HepG2 (cell line): ENCODE measurements around the gene SEC31A. TPM values are rescaled to one million over a fixed set of nuclear protein-coding genes. Genes with fewer than 3 reads are reported as not detected.

Experiments
- AHR ChIP-seq: IDR thresholded peaks from 2 replicates; pipeline ENCODE4 v1.6.1; 2018; ENCODE audit warnings: missing genetic modification reagents, missing compliant biosample characterization
- ARNT ChIP-seq: fragments of 450-650 bp; IDR thresholded peaks from 2 replicates; pipeline ENCODE4 v1.6.1; 2017
- CENPX ChIP-seq: sonication (generic); formaldehyde crosslinking; IDR thresholded peaks from 2 replicates; pipeline ENCODE4 v1.9.0; 2021; ENCODE audit warnings: mild to moderate bottlenecking, missing genetic modification reagents, moderate library complexity
- EP300 ChIP-seq, 3 experiments: sonication (generic) in 1 of 3; formaldehyde crosslinking in 1 of 3; IDR thresholded peaks; 2 replicates each; pipeline versions ENCODE4 v1.5.1 to v1.6.1; 2011 to 2020; ENCODE audit warnings: low read depth in 2 of 3, low read length in 2 of 3, borderline replicate concordance in 1 of 3, improper control_type of control experiment in 1 of 3, mild to moderate bottlenecking in 1 of 3, missing genetic modification reagents in 1 of 3, moderate library complexity in 1 of 3
- HDAC6 ChIP-seq: fragments of 200-600 bp; sonication (generic); IDR thresholded peaks from 2 replicates; pipeline ENCODE4 v1.7.0; 2017; ENCODE audit warnings: mild to moderate bottlenecking, antibody characterized with exemption, low read length, low read depth
- HMG20A ChIP-seq: IDR thresholded peaks from 2 replicates; pipeline ENCODE4 v1.6.1; 2016; ENCODE audit warnings: borderline replicate concordance
- NFRKB ChIP-seq: fragments of 450-650 bp; IDR thresholded peaks from 2 replicates; pipeline ENCODE4 v1.6.1; 2017
- POLR2A ChIP-seq, 2 experiments: IDR thresholded peaks; 2 replicates each; pipeline ENCODE4 v1.6.1; 2011; ENCODE audit warnings: low read depth in 2 of 2, low read length in 2 of 2, mild to moderate bottlenecking in 1 of 2, moderate library complexity in 1 of 2; ENCODE audit not compliant: insufficient read depth in 1 of 2
- SRY ChIP-seq: sonication (generic); formaldehyde crosslinking; IDR thresholded peaks from 2 replicates; pipeline ENCODE4 v1.8.0; 2022; ENCODE audit warnings: mild to moderate bottlenecking, missing genetic modification reagents
- TEAD3 ChIP-seq: optimal IDR thresholded peaks from 2 replicates; pipeline ENCODE3; 2016; ENCODE audit warnings: borderline replicate concordance
- ZNF101 ChIP-seq: sonication (generic); formaldehyde crosslinking; IDR thresholded peaks from 2 replicates; pipeline ENCODE4 v1.4.0; 2020; ENCODE audit warnings: mild to moderate bottlenecking, low read depth, missing genetic modification reagents, borderline replicate concordance
- ZNF264 ChIP-seq: sonication (generic); formaldehyde crosslinking; IDR thresholded peaks from 2 replicates; pipeline ENCODE4 v1.4.0; 2020; ENCODE audit warnings: missing genetic modification reagents
- ZNF367 ChIP-seq: sonication (generic); formaldehyde crosslinking; IDR thresholded peaks from 2 replicates; pipeline ENCODE4 v1.4.0; 2020; ENCODE audit warnings: missing genetic modification reagents, borderline replicate concordance
- ZNF441 ChIP-seq: sonication (generic); formaldehyde crosslinking; IDR thresholded peaks from 2 replicates; pipeline ENCODE4 v1.7.0; 2021; ENCODE audit warnings: missing genetic modification reagents, borderline replicate concordance
- ZSCAN25 ChIP-seq: sonication (generic); formaldehyde crosslinking; IDR thresholded peaks from 2 replicates; pipeline ENCODE4 v1.8.0; 2022; ENCODE audit warnings: mild to moderate bottlenecking, missing genetic modification reagents
- polyA plus RNA-seq, 8 experiments: library from polyadenylated mRNA; depleted of rRNA in 3 of 8; stranded (reverse) in 7 of 8; unstranded in 1 of 8; fragments of >200 nt; fragmentation: Illumina TruSeq in 4 of 8; extraction: Trizol in 4 of 8; gene quantifications; 2 replicates each; pipeline versions ENCODE4 v1.2.1 to v1.2.3, GENCODE V29; 2011 to 2016; ENCODE audit warnings: low read depth in 4 of 8, missing spikeins in 1 of 8, mixed read lengths in 1 of 8; ENCODE audit not compliant: insufficient read depth in 1 of 8
- total RNA-seq, 5 experiments: library from RNA; depleted of rRNA; stranded (reverse); fragments of >200 nt; fragmentation: Illumina TruSeq; extraction: Trizol; gene quantifications; 2 replicates each; pipeline ENCODE4 v1.2.3, GENCODE V29; 2016; ENCODE audit warnings: low read depth in 1 of 5
- TF ChIP-seq, protein P1 (sequence below): sonication (generic); formaldehyde crosslinking; IDR thresholded peaks from 2 replicates; pipeline ENCODE4 v1.4.0; 2020; ENCODE audit warnings: missing genetic modification reagents, mild to moderate bottlenecking, borderline replicate concordance
- TF ChIP-seq, protein P2 (sequence below): sonication (generic); formaldehyde crosslinking; IDR thresholded peaks from 2 replicates; pipeline ENCODE4 v1.4.0; 2020; ENCODE audit warnings: missing genetic modification reagents, mild to moderate bottlenecking, borderline replicate concordance
- TF ChIP-seq, protein P3 (sequence below): sonication (generic); formaldehyde crosslinking; IDR thresholded peaks from 2 replicates; pipeline ENCODE4 v1.4.0; 2020; ENCODE audit warnings: mild to moderate bottlenecking, missing genetic modification reagents
- TF ChIP-seq, protein P4 (sequence below): sonication (generic); formaldehyde crosslinking; IDR thresholded peaks from 2 replicates; pipeline ENCODE4 v1.4.0; 2020; ENCODE audit warnings: missing genetic modification reagents

SEC31A gene
- total and polyA plus RNA-seq, 2 of the 13 experiments (the other 11 are each of a cell fraction or from before 2014, with no cell fraction given): 231 to 435 TPM

DNA sequence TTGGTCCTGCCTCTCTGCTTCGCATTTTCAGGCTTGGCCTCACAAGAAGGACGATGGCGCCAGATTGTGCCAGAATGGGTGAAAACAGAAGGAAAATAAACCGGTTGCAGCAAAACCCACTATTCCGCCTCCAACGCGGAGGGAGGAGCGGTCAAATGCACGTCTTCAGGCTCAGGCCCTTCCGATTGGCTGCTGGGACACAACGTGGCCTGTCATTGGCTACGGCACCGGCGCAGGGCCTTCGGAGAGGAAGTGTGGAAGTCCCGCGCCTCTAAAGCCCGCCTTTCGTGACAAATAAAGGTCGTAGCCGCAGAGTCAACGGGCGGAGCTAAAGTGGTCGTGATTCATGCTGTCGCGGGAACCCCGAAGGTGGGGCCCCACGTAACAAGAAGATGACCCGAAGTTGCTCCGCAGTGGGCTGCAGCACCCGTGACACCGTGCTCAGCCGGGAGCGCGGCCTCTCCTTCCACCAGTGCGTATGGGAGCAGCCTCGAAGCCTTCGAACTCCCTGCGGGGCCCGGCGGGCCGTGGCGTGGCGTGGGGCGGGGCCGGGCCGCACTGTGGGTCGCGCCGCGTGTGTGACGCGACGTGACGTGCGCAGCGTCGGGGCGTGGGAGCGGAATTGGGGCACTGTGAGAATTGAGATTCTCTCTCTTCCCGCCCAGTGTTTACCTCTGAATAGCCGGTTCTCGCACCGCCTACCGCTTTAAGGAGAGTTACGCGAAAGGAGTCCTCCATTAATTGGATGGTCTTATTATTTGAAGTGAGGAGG, 9.6 kb upstream of the SEC31A start, which contains the start of gene THAP9 (continued):
- TF ChIP-seq ARNT (no peak), NFRKB (no peak), POLR2A (IDR thresholded peaks at IDR 0.05; ENCODE audit: insufficient read depth in 1 of 2, low read depth in 2 of 2, low read length in 2 of 2) (peak; percentile 73 to 92), EP300 (IDR thresholded peaks at IDR 0.05; ENCODE audit: low read depth in 2 of 2, low read length in 2 of 2) (no peak), EP300 (CRISPR knock-in tag; IDR thresholded peaks at IDR 0.05; ENCODE audit: borderline replicate concordance) (peak; percentile 59; the same call in 1 of the 2 replicates), HMG20A (peak; percentile 41), HDAC6 (no peak), CENPX (no peak), ZNF441 (CRISPR knock-in tag) (peak; percentile 47; the same call in 1 of the 2 replicates), ZNF367 (CRISPR knock-in tag) (no peak), ZNF101 (CRISPR knock-in tag) (no peak), SRY (CRISPR knock-in tag) (peak; percentile 88), AHR (CRISPR knock-in tag) (peak; percentile 27; the same call in 1 of the 2 replicates), TEAD3 (CRISPR knock-in tag) (peak; percentile 4), ZNF264 (CRISPR knock-in tag) (no peak; the same call in none of the 2 replicates), ZSCAN25 (CRISPR knock-in tag) (peak; percentile 65; the same call in 1 of the 2 replicates)
- TF ChIP-seq, protein P1, sequence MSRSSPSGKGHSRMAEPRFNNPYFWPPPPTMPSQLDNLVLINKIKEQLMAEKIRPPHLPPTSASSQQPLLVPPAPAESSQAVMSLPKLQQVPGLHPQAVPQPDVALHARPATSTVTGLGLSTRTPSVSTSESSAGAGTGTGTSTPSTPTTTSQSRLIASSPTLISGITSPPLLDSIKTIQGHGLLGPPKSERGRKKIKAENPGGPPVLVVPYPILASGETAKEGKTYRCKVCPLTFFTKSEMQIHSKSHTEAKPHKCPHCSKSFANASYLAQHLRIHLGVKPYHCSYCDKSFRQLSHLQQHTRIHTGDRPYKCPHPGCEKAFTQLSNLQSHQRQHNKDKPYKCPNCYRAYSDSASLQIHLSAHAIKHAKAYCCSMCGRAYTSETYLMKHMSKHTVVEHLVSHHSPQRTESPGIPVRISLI (CRISPR knock-in tag): no peak
- TF ChIP-seq, protein P2, sequence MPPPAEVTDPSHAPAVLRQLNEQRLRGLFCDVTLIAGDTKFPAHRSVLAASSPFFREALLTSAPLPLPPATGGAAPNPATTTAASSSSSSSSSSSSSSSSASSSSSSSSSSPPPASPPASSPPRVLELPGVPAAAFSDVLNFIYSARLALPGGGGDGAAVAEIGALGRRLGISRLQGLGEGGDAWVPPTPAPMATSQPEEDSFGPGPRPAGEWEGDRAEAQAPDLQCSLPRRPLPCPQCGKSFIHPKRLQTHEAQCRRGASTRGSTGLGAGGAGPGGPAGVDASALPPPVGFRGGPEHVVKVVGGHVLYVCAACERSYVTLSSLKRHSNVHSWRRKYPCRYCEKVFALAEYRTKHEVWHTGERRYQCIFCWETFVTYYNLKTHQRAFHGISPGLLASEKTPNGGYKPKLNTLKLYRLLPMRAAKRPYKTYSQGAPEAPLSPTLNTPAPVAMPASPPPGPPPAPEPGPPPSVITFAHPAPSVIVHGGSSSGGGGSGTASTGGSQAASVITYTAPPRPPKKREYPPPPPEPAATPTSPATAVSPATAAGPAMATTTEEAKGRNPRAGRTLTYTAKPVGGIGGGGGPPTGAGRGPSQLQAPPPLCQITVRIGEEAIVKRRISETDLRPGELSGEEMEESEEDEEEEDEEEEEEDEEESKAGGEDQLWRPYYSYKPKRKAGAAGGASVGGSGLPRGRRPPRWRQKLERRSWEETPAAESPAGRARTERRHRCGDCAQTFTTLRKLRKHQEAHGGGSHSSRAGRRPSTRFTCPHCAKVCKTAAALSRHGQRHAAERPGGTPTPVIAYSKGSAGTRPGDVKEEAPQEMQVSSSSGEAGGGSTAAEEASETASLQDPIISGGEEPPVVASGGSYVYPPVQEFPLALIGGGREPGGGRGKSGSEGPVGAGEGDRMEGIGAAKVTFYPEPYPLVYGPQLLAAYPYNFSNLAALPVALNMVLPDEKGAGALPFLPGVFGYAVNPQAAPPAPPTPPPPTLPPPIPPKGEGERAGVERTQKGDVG: no peak
- TF ChIP-seq, protein P3, sequence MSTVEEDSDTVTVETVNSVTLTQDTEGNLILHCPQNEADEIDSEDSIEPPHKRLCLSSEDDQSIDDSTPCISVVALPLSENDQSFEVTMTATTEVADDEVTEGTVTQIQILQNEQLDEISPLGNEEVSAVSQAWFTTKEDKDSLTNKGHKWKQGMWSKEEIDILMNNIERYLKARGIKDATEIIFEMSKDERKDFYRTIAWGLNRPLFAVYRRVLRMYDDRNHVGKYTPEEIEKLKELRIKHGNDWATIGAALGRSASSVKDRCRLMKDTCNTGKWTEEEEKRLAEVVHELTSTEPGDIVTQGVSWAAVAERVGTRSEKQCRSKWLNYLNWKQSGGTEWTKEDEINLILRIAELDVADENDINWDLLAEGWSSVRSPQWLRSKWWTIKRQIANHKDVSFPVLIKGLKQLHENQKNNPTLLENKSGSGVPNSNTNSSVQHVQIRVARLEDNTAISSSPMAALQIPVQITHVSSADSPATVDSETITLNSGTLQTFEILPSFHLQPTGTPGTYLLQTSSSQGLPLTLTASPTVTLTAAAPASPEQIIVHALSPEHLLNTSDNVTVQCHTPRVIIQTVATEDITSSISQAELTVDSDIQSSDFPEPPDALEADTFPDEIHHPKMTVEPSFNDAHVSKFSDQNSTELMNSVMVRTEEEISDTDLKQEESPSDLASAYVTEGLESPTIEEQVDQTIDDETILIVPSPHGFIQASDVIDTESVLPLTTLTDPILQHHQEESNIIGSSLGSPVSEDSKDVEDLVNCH (CRISPR knock-in tag): no peak
- TF ChIP-seq, protein P4, sequence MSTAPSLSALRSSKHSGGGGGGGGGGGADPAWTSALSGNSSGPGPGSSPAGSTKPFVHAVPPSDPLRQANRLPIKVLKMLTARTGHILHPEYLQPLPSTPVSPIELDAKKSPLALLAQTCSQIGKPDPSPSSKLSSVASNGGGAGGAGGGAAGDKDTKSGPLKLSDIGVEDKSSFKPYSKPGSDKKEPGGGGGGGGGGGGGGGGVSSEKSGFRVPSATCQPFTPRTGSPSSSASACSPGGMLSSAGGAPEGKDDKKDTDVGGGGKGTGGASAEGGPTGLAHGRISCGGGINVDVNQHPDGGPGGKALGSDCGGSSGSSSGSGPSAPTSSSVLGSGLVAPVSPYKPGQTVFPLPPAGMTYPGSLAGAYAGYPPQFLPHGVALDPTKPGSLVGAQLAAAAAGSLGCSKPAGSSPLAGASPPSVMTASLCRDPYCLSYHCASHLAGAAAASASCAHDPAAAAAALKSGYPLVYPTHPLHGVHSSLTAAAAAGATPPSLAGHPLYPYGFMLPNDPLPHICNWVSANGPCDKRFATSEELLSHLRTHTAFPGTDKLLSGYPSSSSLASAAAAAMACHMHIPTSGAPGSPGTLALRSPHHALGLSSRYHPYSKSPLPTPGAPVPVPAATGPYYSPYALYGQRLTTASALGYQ (CRISPR knock-in tag): peak; percentile 47; the same call in 1 of the 2 replicates
